NOMO-1 treated with DMSO at 0.1 percent for 48 hours (cell line): Measurements from ENCODE around the gene DHX58.
A peak's percentile ranks its signal among the peaks of the same experiment; 100 is the strongest.

ENCODE experiments used
- DNase-seq: peaks from one replicate; lab custom pipeline; 2025; ENCODE audit not compliant: unreplicated experiment; lab: John Stamatoyannopoulos, UW

Gene DHX58

GRCh38 chr17:42130310-42130936 is 17.9 kb upstream of the DHX58 start:
- DNase-seq = no peak

GRCh38 chr17:42129109-42129837 is 16.8 kb upstream of the DHX58 start:
- DNase-seq = no peak

- no peak for DNase-seq
Measured at GRCh38 chr17:42127414-42127813, 14.9 kb upstream of the DHX58 start.

- DNase-seq = no peak
Measured at GRCh38 chr17:42126836-42127235, 14.3 kb upstream of the DHX58 start.

GRCh38 chr17:42125565-42125964 is 13.1 kb upstream of the DHX58 start:
- no peak for DNase-seq

GRCh38 chr17:42124256-42124655 is 11.7 kb upstream of the DHX58 start:
- DNase-seq = no peak

GRCh38 chr17:42122371-42123303 is 10.1 kb upstream of the DHX58 start, which contains the start of gene HSPB9:
TSS of gene HSPB9 (plus strand) at chr17:42122804. CDS start at chr17:42122851, 47 bp downstream.
- DNase-seq = no peak

- DNase-seq = peak; percentile 66
Measured at GRCh38 chr17:42120770-42121769, 8.6 kb upstream of the DHX58 start, which contains the start of gene KAT2A. TSS of gene KAT2A (minus strand) at chr17:42121367. CDS start at chr17:42121304, 63 bp downstream.

GRCh38 chr17:42120161-42120769 is 7.8 kb upstream of the DHX58 start:
- no peak for DNase-seq

GRCh38 chr17:42119301-42119700 is 6.8 kb upstream of the DHX58 start:
- no peak for DNase-seq

- DNase-seq = peak; percentile 24
Measured at GRCh38 chr17:42118545-42118944, 6.0 kb upstream of the DHX58 start.

GRCh38 chr17:42118126-42118510 is 5.6 kb upstream of the DHX58 start:
- no peak for DNase-seq

GRCh38 chr17:42117397-42118125 is 5.0 kb upstream of the DHX58 start:
- no peak for DNase-seq

GRCh38 chr17:42116705-42117396 is 4.3 kb upstream of the DHX58 start:
- DNase-seq = peak; percentile 73

GRCh38 chr17:42114118-42114517 is 1.6 kb upstream of the DHX58 start:
- no peak for DNase-seq

- no peak for DNase-seq
Measured at GRCh38 chr17:42113293-42114069, 967 bp upstream of the DHX58 start.

- peak; percentile 12 for DNase-seq
Measured at GRCh38 chr17:42111871-42112551, 503 bp downstream of the DHX58 start.
